Cardiac fibroblast (primary cell): ENCODE measurements around the gene NDUFAF5.
A peak's percentile ranks its signal among the peaks of the same experiment; 100 is the strongest.

Source experiments
- DNase-seq, 2 donors: peaks; one replicate each; pipeline versions ENCODE4 v3.0.0 to v3.0.0-alpha.2; 2010; ENCODE audit warnings: low read depth in 2 of 2
- H3K4me3 ChIP-seq, 2 donors: replicated peaks in 1 of 2; 1 replicate in 1 of 2; 2 replicates in 1 of 2; pipeline ENCODE4 v1.5.1; 2011; ENCODE audit warnings: low read depth in 2 of 2, low read length in 2 of 2, mild to moderate bottlenecking in 2 of 2, moderate library complexity in 1 of 2
- TF ChIP-seq, protein P1 (sequence below): IDR thresholded peaks from one replicate; pipeline ENCODE4 v1.5.1; 2011; ENCODE audit warnings: low read depth, mild to moderate bottlenecking, low read length, inconsistent platforms

Gene NDUFAF5

DNA sequence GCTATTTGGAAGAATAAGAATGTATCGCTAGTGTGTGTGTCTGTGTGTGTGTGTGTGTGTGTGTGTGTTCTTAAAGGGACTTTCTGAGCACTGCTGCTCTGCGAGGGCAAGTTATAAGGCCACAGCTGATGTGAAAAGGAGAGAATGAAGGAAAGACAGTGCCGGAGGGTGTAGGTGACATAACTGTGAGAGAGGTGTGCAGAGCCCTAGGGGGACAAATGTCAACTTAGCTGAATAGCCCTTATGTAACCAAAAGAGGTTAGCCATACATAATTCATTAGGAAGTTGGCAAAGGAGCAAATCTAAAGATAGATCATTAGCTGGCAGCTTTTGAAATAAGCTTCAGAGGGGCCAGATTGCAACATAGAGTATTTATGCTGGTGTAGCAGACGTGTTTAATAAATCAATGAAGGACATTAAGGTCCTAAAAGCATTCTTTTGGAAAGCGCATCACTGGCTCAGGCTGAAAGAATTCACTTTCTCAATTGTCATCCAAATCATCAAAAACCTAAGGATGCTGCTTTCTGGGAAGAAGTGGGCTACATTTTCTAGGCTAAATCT is 81.0 kb downstream of the NDUFAF5 start:
- no peak for DNase-seq
- TF ChIP-seq, protein P1, sequence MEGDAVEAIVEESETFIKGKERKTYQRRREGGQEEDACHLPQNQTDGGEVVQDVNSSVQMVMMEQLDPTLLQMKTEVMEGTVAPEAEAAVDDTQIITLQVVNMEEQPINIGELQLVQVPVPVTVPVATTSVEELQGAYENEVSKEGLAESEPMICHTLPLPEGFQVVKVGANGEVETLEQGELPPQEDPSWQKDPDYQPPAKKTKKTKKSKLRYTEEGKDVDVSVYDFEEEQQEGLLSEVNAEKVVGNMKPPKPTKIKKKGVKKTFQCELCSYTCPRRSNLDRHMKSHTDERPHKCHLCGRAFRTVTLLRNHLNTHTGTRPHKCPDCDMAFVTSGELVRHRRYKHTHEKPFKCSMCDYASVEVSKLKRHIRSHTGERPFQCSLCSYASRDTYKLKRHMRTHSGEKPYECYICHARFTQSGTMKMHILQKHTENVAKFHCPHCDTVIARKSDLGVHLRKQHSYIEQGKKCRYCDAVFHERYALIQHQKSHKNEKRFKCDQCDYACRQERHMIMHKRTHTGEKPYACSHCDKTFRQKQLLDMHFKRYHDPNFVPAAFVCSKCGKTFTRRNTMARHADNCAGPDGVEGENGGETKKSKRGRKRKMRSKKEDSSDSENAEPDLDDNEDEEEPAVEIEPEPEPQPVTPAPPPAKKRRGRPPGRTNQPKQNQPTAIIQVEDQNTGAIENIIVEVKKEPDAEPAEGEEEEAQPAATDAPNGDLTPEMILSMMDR, result no peak
- no peak overlapping the region for H3K4me3 ChIP-seq

GRCh38 chr20:13868331-13868730 is 83.5 kb downstream of the NDUFAF5 start:
- H3K4me3 ChIP-seq, result no peak overlapping the region
- DNase-seq, result peak; percentile 8
- TF ChIP-seq, protein P1, result no peak

- no peak for DNase-seq
- H3K4me3 ChIP-seq, result no peak overlapping the region
- TF ChIP-seq, protein P1, result no peak
These were observed 85.4 kb downstream of the NDUFAF5 start for GRCh38 chr20:13870170-13870748.
